KMS-11 (cell line): Measurements from ENCODE around the gene PPP1CB.
A peak's percentile ranks its signal among the peaks of the same experiment; 100 is the strongest.

ENCODE experiments used
- H2AFZ ChIP-seq: fragments of 200-600 bp; sonication (generic); 2 replicates; pipeline ENCODE4 v1.6.1; 2016; ENCODE audit warnings: antibody characterized with exemption, mixed run types, low read depth
- H3K27ac ChIP-seq: fragments of 200-600 bp; sonication (generic); 2 replicates; pipeline ENCODE4 v1.6.1; 2016; ENCODE audit warnings: mild to moderate bottlenecking, mixed run types
- H3K27me3 ChIP-seq: fragments of 200-600 bp; sonication (generic); 2 replicates; pipeline ENCODE4 v1.6.1; 2017; ENCODE audit warnings: mild to moderate bottlenecking, low read depth, mixed run types, moderate library complexity; ENCODE audit not compliant: insufficient read depth
- H3K36me3 ChIP-seq: fragments of 200-600 bp; sonication (generic); 2 replicates; pipeline ENCODE4 v1.6.1; 2017; ENCODE audit warnings: mild to moderate bottlenecking, mixed run types; ENCODE audit not compliant: insufficient read depth
- H3K4me1 ChIP-seq: fragments of 200-600 bp; sonication (generic); 2 replicates; pipeline ENCODE4 v1.6.1; 2016; ENCODE audit warnings: mild to moderate bottlenecking, low read depth, mixed run types; ENCODE audit not compliant: poor library complexity, severe bottlenecking
- H3K4me2 ChIP-seq: fragments of 200-600 bp; sonication (generic); 2 replicates; pipeline ENCODE4 v1.7.0; 2016; ENCODE audit warnings: mild to moderate bottlenecking, mixed run types
- H3K4me3 ChIP-seq: fragments of 200-600 bp; sonication (generic); IDR thresholded peaks from 2 replicates; pipeline ENCODE4 v1.6.1; 2017; ENCODE audit warnings: low read depth, low read length, mixed read lengths; ENCODE audit not compliant: insufficient read depth
- H3K79me2 ChIP-seq: fragments of 200-600 bp; sonication (generic); 2 replicates; pipeline ENCODE4 v1.6.1; 2016; ENCODE audit warnings: low read depth, mixed run types; ENCODE audit not compliant: insufficient read depth
- H3K9ac ChIP-seq: fragments of 200-600 bp; sonication (generic); 2 replicates; pipeline ENCODE4 v1.6.1; 2016; ENCODE audit warnings: mild to moderate bottlenecking, mixed run types
- H4K20me1 ChIP-seq: fragments of 200-600 bp; sonication (generic); 2 replicates; pipeline ENCODE4 v1.6.1; 2016; ENCODE audit warnings: mild to moderate bottlenecking, mixed run types; ENCODE audit not compliant: insufficient read depth
- CTCF ChIP-seq: fragments of 200-600 bp; sonication (generic); conservative IDR thresholded peaks from 2 replicates; pipeline ENCODE4 v1.6.1; 2017; ENCODE audit warnings: low read depth, mild to moderate bottlenecking, antibody characterized with exemption, low read length, moderate library complexity, mixed read lengths

The PPP1CB gene

DNA sequence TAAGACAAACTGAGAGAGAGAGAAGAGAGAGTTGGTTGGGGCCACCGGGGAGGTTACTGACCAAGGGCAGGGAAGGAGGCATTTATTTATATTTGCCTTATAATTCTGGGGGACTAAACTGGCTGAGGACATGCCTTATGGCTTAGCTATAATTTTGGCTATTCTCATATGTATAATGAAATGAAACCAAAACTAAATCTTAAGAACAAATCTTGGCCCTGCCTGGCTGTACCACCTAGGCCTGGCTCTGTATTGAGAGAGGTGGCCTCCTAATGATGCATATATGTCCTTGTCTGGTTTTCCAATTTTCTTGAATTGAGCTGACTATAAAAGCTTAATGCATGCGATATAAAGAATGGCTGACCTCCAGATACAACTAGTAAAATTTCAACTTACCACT is 3.5 kb upstream of the PPP1CB start:
- Histone ChIP-seq H2AFZ (peak overlapping the region; percentile 42; the same call in 1 of the 2 replicates), H3K27me3 (no peaks in the 10 kb centered on the region), H3K4me2 (peak overlapping the region; percentile 62; the same call in 1 of the 2 replicates), H3K27ac (no peak overlapping the region), H3K4me1 (peaks cover 30% of the 10 kb centered on the region), H3K4me3 (no peak overlapping the region), H3K9ac (no peak overlapping the region; the same call in 1 of the 2 replicates), H4K20me1 (no peaks in the 10 kb centered on the region), H3K79me2 (peaks cover 28% of the 10 kb centered on the region), H3K36me3 (no peaks in the 10 kb centered on the region)
- TF ChIP-seq CTCF, result no peak

- Histone ChIP-seq H3K4me2 (no peak overlapping the region; the same call in 1 of the 2 replicates), H3K9ac (no peak overlapping the region), H4K20me1 (no peaks in the 10 kb centered on the region), H3K4me1 (peaks cover 33% of the 10 kb centered on the region), H3K36me3 (no peaks in the 10 kb centered on the region), H3K4me3 (no peak overlapping the region), H3K27ac (peak overlapping the region; percentile 99; the same call in 1 of the 2 replicates), H3K79me2 (peaks cover 35% of the 10 kb centered on the region), H2AFZ (no peak overlapping the region; the same call in 1 of the 2 replicates), H3K27me3 (no peaks in the 10 kb centered on the region)
- no peak for TF ChIP-seq CTCF
Measured at GRCh38 chr2:28748941-28749340, 2.7 kb upstream of the PPP1CB start.

DNA sequence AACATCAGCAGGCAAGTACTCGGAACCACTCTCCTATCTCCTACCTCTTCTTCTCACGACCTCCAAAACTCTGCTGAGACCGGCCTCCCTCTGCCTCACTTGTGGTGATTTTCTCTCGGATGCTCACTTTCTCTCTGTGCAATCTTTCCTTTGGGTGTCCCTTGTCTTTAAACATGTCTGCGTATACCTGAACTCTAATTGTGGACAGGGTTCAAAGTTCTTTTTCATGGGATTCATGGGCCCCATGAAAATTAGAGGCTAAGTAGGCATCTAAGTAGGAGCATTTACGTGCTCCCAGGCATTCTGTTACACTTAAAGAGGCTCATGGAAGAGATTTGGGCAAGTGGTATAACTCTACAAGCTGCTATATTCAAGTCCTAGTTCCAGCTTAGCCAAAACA is 2.1 kb upstream of the PPP1CB start:
- Histone ChIP-seq H2AFZ (peak overlapping the region; percentile 76), H3K36me3 (no peaks in the 10 kb centered on the region), H3K9ac (peak overlapping the region; percentile 97; the same call in 1 of the 2 replicates), H3K27ac (peak overlapping the region; percentile 99), H3K27me3 (no peaks in the 10 kb centered on the region), H3K4me3 (no peak overlapping the region), H3K79me2 (peaks cover 41% of the 10 kb centered on the region), H4K20me1 (peaks cover 3% of the 10 kb centered on the region; the same call in 1 of the 2 replicates), H3K4me1 (peaks cover 36% of the 10 kb centered on the region), H3K4me2 (peak overlapping the region; percentile 71)
- TF ChIP-seq CTCF, result no peak

DNA sequence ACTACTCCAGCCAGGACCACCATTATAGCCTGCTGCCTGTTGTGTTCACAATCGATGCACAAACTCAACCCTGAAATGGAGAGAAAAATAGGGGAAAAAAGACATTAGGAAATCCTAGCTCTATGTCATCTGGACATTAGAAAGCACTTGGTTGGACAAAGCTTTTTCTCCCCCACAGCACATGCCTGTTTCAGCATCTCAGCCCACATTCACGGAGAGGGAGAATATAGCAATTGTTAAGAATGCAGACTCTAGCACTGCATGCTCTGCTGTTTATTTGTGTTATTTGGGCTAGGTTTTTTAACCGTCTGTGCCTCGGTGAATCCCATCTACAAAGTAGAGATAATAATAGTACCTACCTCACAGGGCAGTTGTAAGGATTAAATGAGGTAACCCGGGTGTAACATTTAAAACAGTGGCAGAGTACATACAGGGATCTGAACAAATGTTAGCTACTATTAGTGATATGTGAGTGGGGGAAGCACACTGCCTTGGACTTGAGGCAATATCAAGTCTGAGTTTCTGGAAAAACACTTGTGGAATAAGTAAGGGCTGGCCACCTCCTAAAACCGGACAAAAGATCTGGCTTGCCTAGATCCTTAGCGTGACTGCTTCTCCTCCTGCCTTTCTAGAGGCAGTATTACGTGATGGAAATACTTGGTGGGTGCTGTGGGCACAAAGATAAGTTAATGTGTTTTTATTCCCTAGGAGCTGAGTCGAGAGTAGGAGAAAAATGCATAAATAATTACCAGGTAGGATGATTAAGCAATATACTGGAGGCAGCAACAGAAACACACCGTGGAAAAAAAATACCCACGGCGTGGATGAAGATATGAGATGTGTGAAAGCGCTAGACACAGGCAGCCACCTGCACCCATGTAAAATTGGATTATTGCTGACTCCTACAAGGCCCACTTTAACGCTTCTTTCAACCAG is 1.0 kb upstream of the PPP1CB start:
- Histone ChIP-seq H3K27ac (peak overlapping the region; percentile 99), H3K27me3 (no peaks in the 10 kb centered on the region), H3K9ac (peak overlapping the region; percentile 97), H3K4me2 (peak overlapping the region; percentile 71), H2AFZ (peak overlapping the region; percentile 76), H3K36me3 (no peaks in the 10 kb centered on the region), H3K4me1 (peaks cover 47% of the 10 kb centered on the region), H4K20me1 (peaks cover 13% of the 10 kb centered on the region), H3K4me3 (peak overlapping the region; percentile 70), H3K79me2 (peaks cover 52% of the 10 kb centered on the region)
- no peak for TF ChIP-seq CTCF
